HG02981 (cell line): Measurements from ENCODE around the gene NELFA.

Experiments used
- ATAC-seq: cut with Tn5 transposase; IDR thresholded peaks from one replicate; pipeline ENCODE4 v1.9.1; 2021; ENCODE audit warnings: mild to moderate bottlenecking, moderate library complexity; ENCODE audit not compliant: unreplicated experiment

The NELFA gene

DNA sequence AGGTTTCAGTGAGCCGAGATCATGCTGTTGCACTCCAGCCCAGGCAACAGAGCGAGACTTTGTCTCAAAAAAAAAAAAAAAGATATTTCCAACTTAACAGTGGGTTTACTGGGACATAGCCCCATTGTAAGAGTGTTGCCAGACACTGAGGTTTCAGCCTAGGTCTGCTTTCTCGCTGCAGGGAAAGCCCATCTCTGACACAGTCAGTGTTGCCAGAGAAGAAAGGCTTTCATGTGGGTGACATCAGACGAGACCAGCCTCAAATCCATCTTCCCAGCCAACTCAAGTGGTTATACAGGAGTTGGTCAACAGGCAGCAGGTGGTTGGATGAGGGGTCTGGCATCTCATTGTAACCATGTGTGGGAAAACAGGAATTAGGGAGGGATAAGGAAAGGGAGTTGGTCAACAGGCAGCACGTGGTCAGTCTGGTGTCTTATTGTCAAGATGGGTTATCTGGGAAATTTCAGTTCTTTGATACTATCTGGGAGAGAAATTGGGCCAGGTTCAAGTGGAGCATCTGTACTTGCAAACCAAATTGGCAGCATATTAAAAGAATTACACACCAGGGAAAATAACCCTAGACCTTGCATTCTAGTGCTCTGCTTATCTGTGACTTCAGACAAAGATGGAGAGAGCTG, 41.1 kb downstream of the NELFA start:
- ATAC-seq = no peak

DNA sequence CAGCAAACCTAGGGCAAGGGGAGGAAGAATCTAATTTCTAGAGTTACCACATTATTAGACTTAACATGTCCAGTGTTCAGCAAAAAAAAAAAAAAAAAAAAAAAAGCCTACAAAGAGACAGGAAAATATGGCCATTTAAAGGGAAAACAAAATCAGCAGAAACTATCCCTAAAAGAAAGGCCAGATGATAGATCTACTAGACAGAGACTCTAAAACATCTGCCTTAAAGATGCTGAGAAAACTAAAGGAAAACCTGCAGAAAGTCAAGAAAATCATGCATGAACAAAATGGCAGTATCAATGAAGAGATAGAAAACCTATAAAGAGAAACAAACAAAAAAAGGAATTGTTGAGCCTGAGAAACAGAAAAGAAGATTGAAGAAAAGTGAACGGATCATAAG, 43.8 kb downstream of the NELFA start:
- no peak for ATAC-seq

DNA sequence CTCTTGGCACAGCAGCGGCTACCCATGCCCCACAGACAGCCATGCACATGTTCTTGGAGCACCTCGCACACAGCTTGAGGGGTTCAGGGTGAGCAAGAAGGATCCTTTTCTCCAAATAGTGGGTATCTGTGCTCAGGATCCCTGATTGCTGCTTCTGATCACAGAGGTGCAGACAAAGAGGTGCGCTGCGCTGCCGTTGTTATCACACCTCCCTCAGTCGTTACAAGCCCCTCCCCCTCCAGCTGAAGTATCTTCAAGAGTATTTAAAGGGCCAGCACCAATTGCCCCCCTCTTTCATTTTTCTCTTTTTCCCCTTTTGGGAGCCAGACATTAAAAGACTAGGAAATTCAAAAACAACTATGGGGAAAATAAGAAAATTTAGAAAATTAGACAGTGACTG, 44.3 kb downstream of the NELFA start:
- no peak for ATAC-seq

DNA sequence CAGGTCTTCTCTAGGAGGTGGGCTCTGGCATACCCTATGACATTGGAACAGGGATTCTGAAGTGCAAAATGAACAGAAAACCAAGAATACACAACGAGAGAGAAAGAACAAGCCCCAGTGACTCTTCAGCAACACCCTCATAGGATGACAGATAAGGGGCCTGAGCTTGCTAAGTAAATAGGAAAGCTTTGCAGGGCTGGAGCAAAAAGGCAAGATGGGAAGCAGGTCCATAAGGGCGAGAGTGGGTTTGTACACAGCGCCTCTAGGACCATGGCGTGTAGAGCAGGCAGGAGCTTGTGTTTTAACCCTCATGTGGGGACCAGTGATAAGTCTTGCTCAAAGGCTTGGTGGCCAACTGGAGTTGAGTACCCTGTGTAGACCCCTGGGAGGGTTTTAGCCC, 45.8 kb downstream of the NELFA start:
- no peak for ATAC-seq

DNA sequence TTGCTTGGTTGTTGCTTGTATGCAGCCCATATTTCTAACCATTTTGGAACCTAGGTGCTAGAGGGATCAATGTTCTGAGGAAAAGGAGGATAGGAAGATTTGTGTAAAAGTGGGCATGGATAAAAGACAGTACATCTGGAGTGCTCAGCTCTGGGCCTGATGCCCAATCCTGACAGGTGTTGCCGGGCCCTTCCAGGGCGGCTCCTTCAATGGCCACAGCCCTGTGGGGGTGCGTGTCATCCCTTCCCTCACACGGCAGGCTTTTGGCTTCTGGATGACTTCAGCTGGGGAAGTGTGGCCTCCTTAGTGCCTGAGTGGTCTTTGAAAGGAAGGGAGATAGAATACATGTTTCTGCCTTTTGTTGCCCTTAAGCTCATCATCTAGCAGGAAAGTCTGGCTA, 47.2 kb downstream of the NELFA start:
- no peak for ATAC-seq

DNA sequence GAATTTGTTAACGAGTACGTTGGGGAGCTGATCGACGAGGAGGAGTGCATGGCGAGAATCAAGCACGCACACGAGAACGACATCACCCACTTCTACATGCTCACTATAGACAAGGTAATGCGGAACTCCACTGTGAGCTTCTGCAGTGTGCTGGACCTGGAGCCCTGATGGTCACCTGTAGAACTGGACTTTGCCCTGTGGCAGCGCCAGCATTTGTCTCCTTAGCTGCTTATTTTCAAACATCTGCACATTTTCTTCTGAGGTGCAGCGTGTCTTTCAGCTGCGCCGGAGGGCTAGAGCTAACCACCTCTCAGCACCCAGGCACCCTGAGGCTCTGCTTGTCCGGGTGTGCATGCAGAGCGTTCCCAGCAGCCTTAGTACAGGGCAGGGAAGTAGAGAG, 47.7 kb downstream of the NELFA start:
- ATAC-seq = no peak

DNA sequence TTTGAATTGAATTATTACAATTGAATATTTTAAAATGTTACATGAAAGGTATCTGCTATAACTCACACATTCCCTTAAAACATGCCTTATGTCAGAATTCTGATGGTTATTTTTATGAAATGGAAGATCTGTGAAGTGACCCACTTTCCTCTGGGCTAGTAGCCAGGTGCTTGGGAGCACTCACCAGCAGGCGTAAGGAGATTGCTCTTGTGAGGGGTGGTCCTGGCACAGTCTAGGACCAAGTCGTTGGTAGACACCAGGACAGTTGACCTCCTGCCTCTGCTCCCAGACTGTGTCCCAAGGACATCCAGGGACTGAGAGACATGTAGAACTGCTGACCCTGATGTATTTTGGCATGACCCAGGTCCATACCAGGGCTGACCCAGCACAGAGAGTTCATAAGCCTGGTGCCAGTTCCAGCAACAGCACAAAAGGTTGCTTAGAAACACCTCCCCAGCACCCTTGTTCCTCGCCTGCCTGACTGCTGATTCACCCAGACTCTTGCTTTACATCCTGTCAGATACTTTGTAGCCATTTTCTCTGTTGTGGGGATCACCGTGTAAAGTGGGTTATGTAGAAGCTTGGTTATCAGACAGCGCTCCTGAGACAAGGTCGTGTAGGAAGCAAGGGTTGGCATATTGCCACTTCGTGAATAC, 48.5 kb downstream of the NELFA start:
- ATAC-seq = no peak

DNA sequence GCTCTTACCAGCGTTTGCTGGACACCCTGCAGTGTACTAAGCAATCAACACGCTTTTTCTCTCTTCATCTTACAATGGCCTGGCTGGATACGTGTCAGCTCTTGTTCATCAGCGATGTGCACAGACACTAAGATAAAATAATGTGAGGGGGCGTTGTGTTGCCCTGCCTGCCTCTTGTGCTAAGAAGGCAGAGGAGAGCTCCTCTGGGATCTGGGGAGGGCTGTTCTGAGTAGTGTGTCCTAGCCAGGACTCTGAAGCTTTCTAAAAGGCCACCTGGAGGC, 49.7 kb downstream of the NELFA start:
- no peak for ATAC-seq

DNA sequence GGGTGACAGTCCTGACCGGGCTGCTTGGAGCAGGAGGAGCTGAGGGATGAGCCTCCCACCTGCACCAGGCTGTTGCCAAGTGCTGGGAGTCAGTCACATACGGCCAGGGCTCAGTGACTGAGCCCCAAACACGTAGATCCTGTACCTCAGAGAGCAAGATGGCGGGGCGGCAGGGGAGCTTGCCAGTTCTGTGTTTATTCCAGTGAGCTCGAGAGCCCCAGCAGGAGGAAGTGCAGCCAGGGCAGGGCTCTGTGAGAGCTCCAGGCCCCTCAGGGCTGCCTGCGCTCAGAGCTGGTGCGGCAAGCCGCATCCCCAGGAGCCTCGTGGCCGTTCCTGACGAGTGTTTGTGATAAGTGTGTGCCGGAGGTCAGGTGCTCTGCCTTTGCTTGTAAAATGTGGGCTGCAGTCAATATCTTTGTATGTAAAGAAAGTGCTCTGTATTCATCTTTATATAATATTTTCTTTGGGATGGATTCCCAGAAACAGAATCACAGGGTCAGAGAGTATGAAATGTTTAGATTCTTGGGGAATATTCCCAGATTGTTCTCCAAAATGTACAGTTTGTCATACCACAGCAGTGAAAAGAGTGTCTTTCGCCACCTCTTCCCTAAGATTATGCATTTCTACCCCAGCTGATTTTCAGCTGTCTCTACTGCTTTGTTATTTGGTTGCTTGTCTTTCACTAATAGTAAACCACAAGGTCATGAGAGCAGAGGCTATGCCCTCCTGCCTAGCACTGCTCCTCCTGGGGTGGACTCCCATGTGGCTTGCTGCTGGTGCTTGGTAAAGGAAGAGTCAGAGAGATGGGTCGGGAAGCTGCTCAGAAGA, 50.3 kb downstream of the NELFA start:
- ATAC-seq = no peak

DNA sequence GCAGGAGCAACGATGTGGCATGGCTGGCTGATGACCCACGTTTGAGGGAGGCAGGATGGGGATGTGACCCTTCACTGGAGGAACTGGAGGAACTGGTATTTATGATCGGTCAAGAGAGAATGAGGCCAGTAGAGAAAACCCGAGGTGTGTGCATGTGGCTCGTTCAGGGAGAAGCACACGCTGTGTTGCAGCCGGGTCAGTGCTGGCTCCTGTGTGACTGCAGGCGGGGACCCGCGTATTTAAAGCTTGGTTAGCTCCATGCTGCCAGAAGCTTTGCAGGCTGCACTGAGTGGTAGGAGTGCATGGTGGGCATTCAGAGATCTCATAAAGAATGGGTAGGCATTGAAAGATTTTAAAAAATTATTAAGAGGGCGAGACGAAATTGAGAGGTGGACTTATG, 52.1 kb downstream of the NELFA start:
- no peak for ATAC-seq

DNA sequence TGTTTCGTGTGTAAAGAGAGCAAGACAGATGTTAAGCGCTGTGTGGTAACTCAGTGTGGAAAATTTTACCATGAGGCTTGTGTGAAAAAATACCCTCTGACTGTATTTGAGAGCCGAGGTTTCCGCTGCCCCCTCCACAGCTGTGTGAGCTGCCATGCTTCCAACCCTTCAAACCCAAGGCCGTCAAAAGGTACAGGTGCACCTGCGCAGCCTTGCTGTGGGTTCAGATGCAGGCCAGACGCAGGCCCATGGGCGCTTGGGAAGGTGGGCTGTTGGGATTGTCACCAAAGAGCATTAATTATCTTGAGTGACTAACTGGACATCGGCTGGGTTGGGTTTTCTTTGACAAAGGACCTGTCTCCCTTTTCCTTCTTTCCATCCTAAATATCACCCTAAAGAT, 55.4 kb downstream of the NELFA start:
- no peak for ATAC-seq

DNA sequence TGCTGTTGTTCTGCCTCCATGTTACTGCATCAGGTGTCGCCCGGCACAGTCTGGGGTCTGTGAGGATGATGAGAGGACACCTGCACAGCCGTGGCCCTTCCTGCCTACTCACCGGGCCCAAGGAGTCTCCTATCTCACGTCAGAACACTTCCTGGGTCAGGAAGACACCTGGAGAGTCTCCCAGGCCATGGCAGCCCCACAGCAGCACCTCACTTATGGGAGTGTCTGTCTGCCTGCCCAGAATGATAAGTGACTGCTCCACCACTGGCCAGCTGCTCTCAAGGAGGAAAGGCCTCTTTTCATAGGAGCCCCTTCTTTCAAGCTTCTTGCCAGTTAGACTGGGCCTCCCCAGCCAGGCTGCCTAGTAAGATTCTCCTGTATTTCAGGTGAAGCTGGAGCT, 56.1 kb downstream of the NELFA start:
- ATAC-seq = no peak

DNA sequence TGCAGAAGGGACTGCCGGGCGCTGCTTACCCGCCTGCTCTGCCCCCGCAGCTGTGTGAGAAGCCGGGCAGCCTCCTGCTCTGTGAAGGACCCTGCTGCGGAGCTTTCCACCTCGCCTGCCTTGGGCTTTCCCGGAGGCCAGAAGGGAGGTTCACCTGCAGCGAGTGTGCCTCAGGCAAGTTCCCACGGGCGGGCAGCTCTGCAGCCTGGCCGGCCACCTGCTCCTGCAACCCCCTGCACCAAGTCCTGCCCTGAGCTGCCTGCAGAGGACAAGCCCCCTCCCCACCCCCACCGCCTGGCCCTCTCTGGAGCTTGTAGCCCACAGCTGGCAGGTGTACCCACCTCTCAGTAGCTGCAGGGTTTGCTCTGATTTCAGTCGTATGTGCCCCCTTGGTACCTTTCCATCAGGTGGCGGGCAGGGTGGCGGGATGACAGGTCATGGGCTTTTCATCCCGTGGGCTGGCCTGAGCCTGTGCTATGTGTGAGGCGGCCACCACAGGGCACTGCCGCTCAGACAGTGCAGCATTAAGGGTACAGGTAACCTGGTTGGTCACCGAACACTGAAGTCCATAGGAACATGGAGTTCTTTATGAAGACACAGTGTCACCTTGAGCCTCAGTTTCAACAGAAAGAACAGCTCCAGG, 56.6 kb downstream of the NELFA start:
- ATAC-seq = no peak

DNA sequence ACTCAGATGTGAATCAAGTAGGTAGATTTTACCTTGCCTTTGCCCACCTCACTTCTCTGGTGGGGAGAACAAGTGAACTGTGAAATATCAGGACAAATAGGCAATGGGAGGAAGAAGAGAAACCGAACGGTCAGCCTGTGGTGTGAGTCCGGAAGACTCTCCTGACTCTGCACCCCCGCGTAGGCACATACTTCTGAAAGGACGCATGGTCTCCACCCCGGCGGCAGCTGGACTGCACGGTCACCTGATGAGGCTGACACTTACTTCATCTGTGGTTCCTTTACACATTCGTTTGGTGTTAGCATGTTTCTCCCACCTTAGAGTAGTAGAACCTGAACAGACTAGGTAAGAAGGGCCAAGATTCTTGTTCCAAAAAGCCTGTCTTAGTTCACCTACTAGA, 58.4 kb downstream of the NELFA start:
- no peak for ATAC-seq

DNA sequence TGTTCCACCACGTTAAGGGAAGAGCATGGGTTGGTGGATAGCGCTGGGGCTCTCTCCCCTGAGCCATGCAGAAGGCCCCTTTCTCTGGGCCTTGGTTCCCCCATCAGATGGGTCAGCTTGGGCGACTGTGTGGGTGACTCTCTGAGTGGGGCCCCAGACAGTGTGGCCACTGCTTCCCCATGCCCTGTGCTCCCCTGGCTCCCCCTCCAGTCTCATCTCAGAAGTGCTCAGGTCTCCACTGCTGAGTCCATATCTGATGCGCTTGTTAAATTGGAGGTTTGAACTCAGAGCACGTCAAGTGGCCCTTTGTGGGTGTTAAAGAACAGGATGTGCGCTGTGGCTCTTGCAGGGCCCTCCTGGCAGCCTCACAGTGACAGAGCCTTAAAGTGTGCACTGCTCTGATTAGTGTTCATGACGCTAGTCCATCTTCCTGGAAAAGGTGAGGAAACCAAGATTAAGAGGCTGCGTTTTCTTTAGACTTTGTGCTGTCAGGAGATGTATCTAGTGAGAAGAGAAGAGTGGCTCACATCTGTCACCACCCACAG, 59.8 kb downstream of the NELFA start:
- no peak for ATAC-seq

DNA sequence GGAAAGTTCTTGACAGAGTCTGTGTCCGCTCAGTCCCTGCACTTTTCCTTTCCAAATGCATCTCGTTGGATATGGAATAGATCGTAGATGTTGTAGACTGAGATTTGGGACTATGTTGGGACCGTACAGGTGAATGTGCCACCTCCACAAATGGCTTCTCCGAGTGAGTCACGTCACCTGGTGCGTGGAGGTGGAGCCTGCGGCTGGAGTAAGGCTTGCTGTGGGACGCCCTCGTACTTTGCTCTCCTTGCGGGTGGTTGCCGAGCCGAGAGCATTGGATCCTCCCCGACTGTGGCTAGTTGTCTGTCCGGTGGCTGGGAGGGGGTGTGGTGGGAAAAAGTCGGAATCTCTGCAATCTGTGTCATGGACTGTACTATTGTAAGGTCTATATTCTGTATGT, 60.5 kb downstream of the NELFA start:
- no peak for ATAC-seq

DNA sequence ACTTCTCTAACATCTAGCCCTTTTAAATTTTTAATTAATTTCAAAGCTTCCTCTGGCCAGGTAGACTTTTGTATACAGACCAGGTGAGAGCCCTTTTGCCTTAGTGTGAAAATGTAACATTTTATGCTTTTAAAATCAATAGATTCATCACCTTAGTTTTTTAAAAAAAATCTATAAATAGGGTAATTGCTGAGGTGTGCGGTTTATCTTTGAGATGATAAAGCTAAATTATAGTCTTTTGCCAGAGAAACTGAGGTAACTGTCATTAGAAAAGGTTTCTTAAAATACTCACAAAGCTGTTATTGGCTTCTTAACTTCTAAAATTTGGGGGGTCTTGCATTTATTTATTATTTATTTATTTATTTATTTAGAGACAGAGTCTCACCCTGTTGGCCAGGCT, 62.9 kb downstream of the NELFA start:
- no peak for ATAC-seq

DNA sequence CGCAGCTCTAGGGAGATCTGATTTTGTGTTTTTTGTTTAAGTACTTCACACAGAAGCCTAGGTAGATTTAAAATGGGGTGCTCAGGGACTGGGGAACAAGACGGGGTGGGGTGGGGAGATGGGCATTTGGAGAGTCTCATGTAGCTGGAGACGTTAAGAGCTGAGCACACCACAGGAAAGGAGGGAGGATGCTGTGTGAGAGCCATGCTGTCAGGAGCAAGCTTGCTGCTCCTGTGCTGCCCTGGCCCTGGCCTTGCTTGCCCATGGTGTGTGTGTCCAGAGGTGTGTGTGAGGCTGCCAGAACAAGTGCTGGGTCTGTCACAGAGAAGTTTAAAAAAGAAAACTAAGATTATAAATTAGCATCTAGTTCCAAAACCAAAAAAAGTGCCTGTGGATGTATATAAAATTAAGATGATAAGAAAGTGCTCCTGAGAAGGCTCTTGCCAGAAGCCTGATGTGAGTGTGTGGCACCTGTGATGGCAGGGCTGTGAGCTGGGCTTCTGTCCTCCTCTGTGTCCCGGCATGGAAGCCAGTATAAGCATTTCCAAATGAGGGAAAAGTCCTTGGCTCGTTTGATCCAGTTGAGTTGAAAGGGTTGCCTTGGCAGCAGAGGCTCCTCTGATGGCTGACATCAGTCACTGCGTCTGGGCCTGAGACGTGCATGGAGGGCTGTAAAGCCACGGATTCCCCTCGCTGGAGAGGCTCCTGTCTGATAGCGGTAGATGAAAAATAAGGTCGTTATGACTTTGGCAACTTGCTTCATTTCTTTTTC, 63.5 kb downstream of the NELFA start:
- ATAC-seq = no peak

DNA sequence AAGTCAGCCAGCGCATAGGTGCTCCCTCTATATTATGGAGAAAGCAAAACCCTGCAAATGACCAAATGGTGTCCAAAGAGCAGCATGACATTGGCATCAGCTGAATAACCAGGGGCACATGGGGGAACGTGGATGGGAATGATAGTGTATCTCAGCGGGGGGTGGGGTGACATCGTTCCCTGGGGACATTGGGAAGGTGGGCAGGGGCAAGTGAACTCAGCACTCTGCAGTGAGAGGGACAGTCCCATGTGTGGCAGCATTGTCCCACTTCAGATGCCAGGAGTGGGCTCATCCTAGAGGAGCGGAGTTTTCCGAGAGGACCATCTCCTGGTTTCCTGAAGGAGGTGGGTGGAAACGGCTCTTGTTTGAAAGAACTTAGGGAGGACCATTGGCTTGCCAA, 64.8 kb downstream of the NELFA start:
- ATAC-seq = no peak

DNA sequence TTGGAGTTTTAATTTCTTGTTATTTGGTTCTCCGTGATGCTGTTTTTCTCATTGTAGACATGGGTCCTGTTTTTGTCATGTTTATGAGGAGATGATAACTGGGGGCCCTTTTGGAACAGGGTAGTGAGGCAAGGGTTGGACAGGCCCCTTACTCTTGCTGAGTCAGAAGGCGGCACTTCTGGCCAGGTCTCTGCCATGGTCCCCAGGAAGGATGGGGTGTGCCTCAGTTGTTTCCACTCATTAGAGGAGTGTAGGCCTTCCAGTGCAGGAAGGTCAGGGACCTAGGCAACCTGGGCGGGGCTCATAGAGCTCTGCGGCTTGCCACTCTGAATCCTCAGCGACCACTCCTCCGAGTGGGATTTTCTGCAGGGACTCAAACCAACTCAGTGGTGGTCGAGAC, 68.2 kb downstream of the NELFA start:
- no peak for ATAC-seq
